GM19467 (cell line): ENCODE measurements around the gene ENOX1.

Source experiments
- ATAC-seq: cut with Tn5 transposase; IDR thresholded peaks from one replicate; pipeline ENCODE4 v1.9.1; 2021; ENCODE audit warnings: mild to moderate bottlenecking, moderate library complexity; ENCODE audit not compliant: unreplicated experiment

Gene ENOX1

GRCh38 chr13:43749503-43749902, 37.3 kb downstream of the ENOX1 start:
- ATAC-seq, result no peak

- ATAC-seq, result no peak
These were observed 42.3 kb downstream of the ENOX1 start for GRCh38 chr13:43744261-43745031.

- no peak for ATAC-seq
These were observed 43.9 kb downstream of the ENOX1 start for GRCh38 chr13:43742911-43743310.

GRCh38 chr13:43737392-43737923, 49.3 kb downstream of the ENOX1 start:
- ATAC-seq, result no peak

GRCh38 chr13:43732726-43733125, 54.0 kb downstream of the ENOX1 start:
- ATAC-seq, result no peak

- no peak for ATAC-seq
These were observed 55.5 kb downstream of the ENOX1 start for GRCh38 chr13:43731296-43731695.

GRCh38 chr13:43730642-43731041, 56.1 kb downstream of the ENOX1 start:
- ATAC-seq, result no peak

GRCh38 chr13:43728421-43728820, 58.4 kb downstream of the ENOX1 start:
- ATAC-seq, result no peak

- no peak for ATAC-seq
These were observed 58.9 kb downstream of the ENOX1 start for GRCh38 chr13:43727856-43728255.

GRCh38 chr13:43725460-43725859, 61.3 kb downstream of the ENOX1 start:
- no peak for ATAC-seq

GRCh38 chr13:43720780-43721397, 65.9 kb downstream of the ENOX1 start:
- no peak for ATAC-seq

GRCh38 chr13:43698758-43699157, 88.0 kb downstream of the ENOX1 start:
- ATAC-seq, result no peak

- no peak for ATAC-seq
These were observed 88.8 kb downstream of the ENOX1 start for GRCh38 chr13:43698009-43698408.

- no peak for ATAC-seq
These were observed 89.4 kb downstream of the ENOX1 start for GRCh38 chr13:43697323-43697722.

GRCh38 chr13:43694146-43694664, 92.6 kb downstream of the ENOX1 start:
- no peak for ATAC-seq

- ATAC-seq, result no peak
These were observed 93.1 kb downstream of the ENOX1 start for GRCh38 chr13:43693639-43694038.

- ATAC-seq, result no peak
These were observed 98.4 kb downstream of the ENOX1 start for GRCh38 chr13:43688227-43688907.

- no peak for ATAC-seq
These were observed 99.7 kb downstream of the ENOX1 start for GRCh38 chr13:43687038-43687437.

- no peak for ATAC-seq
These were observed 100.2 kb downstream of the ENOX1 start for GRCh38 chr13:43686557-43686956.

GRCh38 chr13:43684963-43685725, 101.6 kb downstream of the ENOX1 start:
- ATAC-seq, result no peak

GRCh38 chr13:43682701-43683100, 104.1 kb downstream of the ENOX1 start:
- no peak for ATAC-seq
